ENCODE data around the gene ZSCAN30. TPM values are rescaled to one million over a fixed set of nuclear protein-coding genes. Genes with fewer than 3 reads are reported as not detected.

ZSCAN30 gene
- total and polyA plus RNA-seq, 9 of the 15 experiments (the other 6 are each of a cell fraction or from before 2014, with no cell fraction given): 4.6 to 13.6 (median 10.8) TPM

GRCh38 chr18:35267161-35267651, 22.8 kb downstream of the ZSCAN30 start:
- FAIRE-seq: no peak
- H3K27me3 ChIP-seq (ENCODE audit: control insufficient read depth in 2 of 2, insufficient read depth in 2 of 2, low read length in 2 of 2): no peaks in the 10 kb centered on the region
- H3K4me3 ChIP-seq: no peak overlapping the region
- POLR2A ChIA-PET: no interaction called here
- no peak for DNase-seq (ENCODE audit: extremely low read depth in 1 of 4, low spot score in 3 of 4)
- H3K36me3 ChIP-seq (ENCODE audit: control insufficient read depth, insufficient read depth, low read length): peaks cover 5% of the 10 kb centered on the region; the same call in 1 of the 3 replicates
- H3K4me2 ChIP-seq (ENCODE audit: insufficient read depth, low read length): no peak overlapping the region
- no peak overlapping the region for H3K27ac ChIP-seq (ENCODE audit: extremely low read depth, low read depth, low read length)
- H2AFZ ChIP-seq (ENCODE audit: low read depth, low read length): no peak overlapping the region
- 91% methylated on average over 43 of the region's 48 CpGs for WGBS (ENCODE audit: insufficient coverage, low coverage, missing lambda C conversion rate)
- H3K9me3 ChIP-seq (replicated peaks; ENCODE audit: control insufficient read depth, insufficient read depth, low read depth, low read length): peaks cover 3% of the 10 kb centered on the region
- in situ Hi-C loops (cut with MboI): no loop called here
- CTCF ChIA-PET (ENCODE audit: low intra/inter-chr PET ratio): no interaction called here
- no peak for ATAC-seq
- H4K20me1 ChIP-seq (replicated peaks; ENCODE audit: control insufficient read depth, insufficient read depth, low read length): no peaks in the 10 kb centered on the region
- no TSS peak for BruUV-seq (replicated peaks)
- no peaks in the 10 kb centered on the region for H3K9me1 ChIP-seq (ENCODE audit: control insufficient read depth, insufficient read depth, low read length)
- H3K9ac ChIP-seq (ENCODE audit: insufficient read depth in 1 of 2, low read depth in 2 of 2, low read length in 2 of 2): no peak overlapping the region
- no peaks in the 10 kb centered on the region for H3K79me2 ChIP-seq (ENCODE audit: control insufficient read depth, insufficient read depth, low read length)
- intact Hi-C loops (cut with micrococcal nuclease): no loop called here
- no peaks in the 10 kb centered on the region for H3K4me1 ChIP-seq (replicated peaks in 1 of 2; ENCODE audit: control insufficient read depth in 2 of 2, insufficient read depth in 2 of 2, low read length in 2 of 2)
- TF ChIP-seq ZFP91 (CRISPR knock-in tag; IDR thresholded peaks at IDR 0.05): no peak
- TF ChIP-seq TRIM25 (IDR thresholded peaks at IDR 0.05; ENCODE audit: borderline replicate concordance): no peak
- no peak for TF ChIP-seq TCF3 (CRISPR knock-in tag; IDR thresholded peaks at IDR 0.05)
- no peak for TF ChIP-seq ZNF395 (CRISPR knock-in tag; IDR thresholded peaks at IDR 0.05)
- no peak for TF ChIP-seq THRB (CRISPR knock-in tag; conservative IDR thresholded peaks at IDR 0.05)
- no peak for TF ChIP-seq SMARCA5 (IDR thresholded peaks at IDR 0.05)
- TF ChIP-seq SIRT6 (IDR thresholded peaks at IDR 0.05; ENCODE audit: low read depth, low read length): no peak
- no peak for TF ChIP-seq E2F5 (CRISPR knock-in tag; IDR thresholded peaks at IDR 0.05)
- TF ChIP-seq HMGXB4 (CRISPR knock-in tag; IDR thresholded peaks at IDR 0.05): no peak
- TF ChIP-seq CREB1 (IDR thresholded peaks at IDR 0.05): no peak
- TF ChIP-seq CREB1 (CRISPR knock-in tag; IDR thresholded peaks at IDR 0.05): no peak

All from K562 (cell line).